WTC11 (cell line): ENCODE results near the gene ITGA2B. TPM values are rescaled to one million over a fixed set of nuclear protein-coding genes. Genes with fewer than 3 reads are reported as not detected.

ENCODE experiments used
- ATAC-seq: fragments of 200-7000 bp; cut with Tn5 transposase; 2 replicates; pipeline ENCODE4 v1.10.0; 2021; ENCODE audit warnings: mild to moderate bottlenecking, moderate library complexity
- CTCF ChIA-PET: fragments of 300-600 bp; sonication (Branson Sonifier 250); formaldehyde crosslinking; loops from one replicate; lab custom pipeline; 2021; ENCODE audit warnings: antibody characterized with exemption; lab: Charles Lee
- POLR2A ChIA-PET: fragments of 350-600 bp; sonication (Branson Sonifier 250); formaldehyde crosslinking; loops from one replicate; lab custom pipeline; 2021; ENCODE audit warnings: antibody characterized with exemption; lab: Charles Lee
- DNase-seq: peaks from one replicate; pipeline ENCODE4 v3.0.0; 2021; ENCODE audit warnings: low spot score
- H3K27ac Mint-ChIP-seq: 2 replicates; pipeline ENCODE4 v1.8.0; 2021; ENCODE audit warnings: mixed read lengths
- H3K27me3 Mint-ChIP-seq: 2 replicates; pipeline ENCODE4 v1.8.0; 2021; ENCODE audit warnings: low read depth, mild to moderate bottlenecking, moderate library complexity, mixed read lengths
- H3K36me3 Mint-ChIP-seq: 2 replicates; pipeline ENCODE4 v1.8.0; 2021; ENCODE audit warnings: mixed read lengths
- H3K4me1 Mint-ChIP-seq: 2 replicates; pipeline ENCODE4 v1.8.0; 2022; ENCODE audit warnings: mixed read lengths
- H3K4me3 Mint-ChIP-seq: 2 replicates; pipeline ENCODE4 v1.8.0; 2021; ENCODE audit warnings: mild to moderate bottlenecking, moderate library complexity, mixed read lengths
- H3K9me3 Mint-ChIP-seq: 2 replicates; pipeline ENCODE4 v1.8.0; 2021; ENCODE audit warnings: mixed read lengths
- ATF2 ChIP-seq: sonication (generic); formaldehyde crosslinking; IDR thresholded peaks from 2 replicates; pipeline ENCODE4 v1.8.1; 2022; ENCODE audit warnings: low read depth, missing genetic modification reagents, borderline replicate concordance
- CBFB ChIP-seq: sonication (generic); formaldehyde crosslinking; IDR thresholded peaks from 2 replicates; pipeline ENCODE4 v1.8.1; 2022; ENCODE audit warnings: mild to moderate bottlenecking, low read depth, missing genetic modification reagents
- CREB1 ChIP-seq: sonication (generic); formaldehyde crosslinking; IDR thresholded peaks from 2 replicates; pipeline ENCODE4 v1.8.0; 2023; ENCODE audit warnings: mild to moderate bottlenecking, missing genetic modification reagents
- CREM ChIP-seq: sonication (generic); formaldehyde crosslinking; IDR thresholded peaks from 2 replicates; pipeline ENCODE4 v1.8.1; 2022; ENCODE audit warnings: mild to moderate bottlenecking, missing genetic modification reagents, moderate library complexity
- ESRRA ChIP-seq: sonication (generic); formaldehyde crosslinking; IDR thresholded peaks from 2 replicates; pipeline ENCODE4 v1.8.1; 2022; ENCODE audit warnings: mild to moderate bottlenecking, missing genetic modification reagents, borderline replicate concordance
- ETV6 ChIP-seq: sonication (generic); formaldehyde crosslinking; IDR thresholded peaks from 2 replicates; pipeline ENCODE4 v1.8.1; 2022; ENCODE audit warnings: mild to moderate bottlenecking, missing genetic modification reagents
- FOXJ3 ChIP-seq: sonication (generic); formaldehyde crosslinking; IDR thresholded peaks from 2 replicates; pipeline ENCODE4 v1.9.0; 2021; ENCODE audit warnings: missing genetic modification reagents, mild to moderate bottlenecking, borderline replicate concordance
- HMGA2 ChIP-seq: fragments of 250-450 bp; sonication (Bioruptor Pico); IDR thresholded peaks from 2 replicates; pipeline ENCODE4 v1.4.0; 2021; ENCODE audit warnings: mild to moderate bottlenecking, moderate library complexity
- JUN ChIP-seq: sonication (generic); formaldehyde crosslinking; IDR thresholded peaks from 2 replicates; pipeline ENCODE4 v1.8.0; 2023; ENCODE audit warnings: mild to moderate bottlenecking, missing genetic modification reagents
- NFATC4 ChIP-seq: fragments of 250-450 bp; sonication (Bioruptor Pico); IDR thresholded peaks from 2 replicates; pipeline ENCODE4 v1.9.0; 2021; ENCODE audit warnings: mild to moderate bottlenecking
- NFYB ChIP-seq: sonication (generic); formaldehyde crosslinking; conservative IDR thresholded peaks from 2 replicates; pipeline ENCODE4 v1.8.0; 2022; ENCODE audit warnings: low read depth, missing genetic modification reagents
- PRRX2 ChIP-seq: fragments of 250-450 bp; sonication (Bioruptor Pico); IDR thresholded peaks from 2 replicates; pipeline ENCODE4 v1.8.0; 2021; ENCODE audit warnings: mild to moderate bottlenecking
- STAT6 ChIP-seq: sonication (generic); formaldehyde crosslinking; conservative IDR thresholded peaks from 2 replicates; pipeline ENCODE4 v1.8.1; 2023; ENCODE audit warnings: mild to moderate bottlenecking, low read depth, missing genetic modification reagents, moderate library complexity
- ZNF121 ChIP-seq: sonication (generic); formaldehyde crosslinking; IDR thresholded peaks from 2 replicates; pipeline ENCODE4 v1.8.0; 2023; ENCODE audit warnings: missing genetic modification reagents
- ZNF423 ChIP-seq: fragments of 250-450 bp; sonication (Bioruptor Pico); IDR thresholded peaks from 2 replicates; pipeline ENCODE4 v2.1.2; 2022; ENCODE audit warnings: mild to moderate bottlenecking, moderate library complexity
- ZNF532 ChIP-seq: fragments of 250-450 bp; sonication (Bioruptor Pico); IDR thresholded peaks from 2 replicates; pipeline ENCODE4 v1.9.0; 2021; ENCODE audit warnings: mild to moderate bottlenecking, borderline replicate concordance
- total RNA-seq: library from RNA; stranded (reverse); gene quantifications from 3 replicates; pipeline ENCODE4 v1.2.3, GENCODE V29; 2021
- TF ChIP-seq, protein P1 (sequence below): fragments of 250-450 bp; sonication (Bioruptor Pico); IDR thresholded peaks from 2 replicates; pipeline ENCODE4 v1.9.0; 2021; ENCODE audit warnings: mild to moderate bottlenecking

Gene ITGA2B
- total RNA-seq, 1 experiment from 2014 or later = 21.5 TPM

DNA sequence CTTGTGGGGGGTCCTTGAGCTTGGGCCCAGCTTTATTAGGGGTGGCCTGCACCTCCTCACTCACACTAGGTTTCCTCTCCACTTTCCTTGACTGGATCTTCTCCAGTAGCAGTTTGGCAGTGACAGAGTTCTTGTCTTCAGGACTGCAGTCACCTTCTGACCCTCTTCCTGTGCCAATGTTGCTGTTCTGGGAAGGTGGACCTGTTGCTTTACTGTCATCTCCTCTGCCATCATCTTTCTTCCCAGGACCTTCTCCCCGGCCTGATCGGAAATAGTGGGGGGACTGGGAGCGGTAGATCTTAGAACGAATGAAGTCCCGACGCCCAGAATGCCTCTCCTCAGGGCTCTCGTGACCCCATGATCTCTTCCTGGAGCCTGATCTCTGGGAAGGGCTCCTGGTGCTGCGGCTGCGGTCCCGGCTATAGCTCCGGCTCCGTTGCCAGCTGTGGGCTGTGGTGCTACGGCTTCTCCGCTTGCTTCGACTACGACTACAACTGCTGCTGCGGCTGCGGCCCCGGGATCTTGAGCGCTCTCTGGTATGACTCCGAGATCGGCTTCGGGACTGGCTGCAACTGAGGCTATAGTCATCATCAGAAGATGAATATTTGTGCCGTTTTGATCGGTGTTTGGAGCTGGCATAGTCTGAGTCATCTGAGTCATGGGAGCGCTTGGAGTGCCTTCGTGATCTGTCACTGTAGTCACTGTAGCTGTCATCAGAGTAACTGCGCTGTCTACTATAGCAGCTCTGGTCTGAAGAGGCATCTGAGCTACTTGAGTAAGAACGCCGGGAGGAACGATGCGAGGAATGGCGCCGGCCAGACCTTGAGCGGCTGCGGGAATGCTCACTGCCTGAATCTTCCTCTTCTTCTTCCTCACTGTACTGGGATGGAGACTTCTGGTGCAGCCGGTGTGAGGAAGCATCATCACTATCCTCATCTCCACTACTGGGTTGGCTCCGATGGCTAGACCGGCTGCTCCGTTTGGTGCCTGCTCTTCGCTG is 9.5 kb upstream of the ITGA2B start (continued):
- TF ChIP-seq ZNF532 (CRISPR knock-in tag) (no peak), ZNF121 (CRISPR knock-in tag) (no peak), PRRX2 (CRISPR knock-in tag) (no peak)

DNA sequence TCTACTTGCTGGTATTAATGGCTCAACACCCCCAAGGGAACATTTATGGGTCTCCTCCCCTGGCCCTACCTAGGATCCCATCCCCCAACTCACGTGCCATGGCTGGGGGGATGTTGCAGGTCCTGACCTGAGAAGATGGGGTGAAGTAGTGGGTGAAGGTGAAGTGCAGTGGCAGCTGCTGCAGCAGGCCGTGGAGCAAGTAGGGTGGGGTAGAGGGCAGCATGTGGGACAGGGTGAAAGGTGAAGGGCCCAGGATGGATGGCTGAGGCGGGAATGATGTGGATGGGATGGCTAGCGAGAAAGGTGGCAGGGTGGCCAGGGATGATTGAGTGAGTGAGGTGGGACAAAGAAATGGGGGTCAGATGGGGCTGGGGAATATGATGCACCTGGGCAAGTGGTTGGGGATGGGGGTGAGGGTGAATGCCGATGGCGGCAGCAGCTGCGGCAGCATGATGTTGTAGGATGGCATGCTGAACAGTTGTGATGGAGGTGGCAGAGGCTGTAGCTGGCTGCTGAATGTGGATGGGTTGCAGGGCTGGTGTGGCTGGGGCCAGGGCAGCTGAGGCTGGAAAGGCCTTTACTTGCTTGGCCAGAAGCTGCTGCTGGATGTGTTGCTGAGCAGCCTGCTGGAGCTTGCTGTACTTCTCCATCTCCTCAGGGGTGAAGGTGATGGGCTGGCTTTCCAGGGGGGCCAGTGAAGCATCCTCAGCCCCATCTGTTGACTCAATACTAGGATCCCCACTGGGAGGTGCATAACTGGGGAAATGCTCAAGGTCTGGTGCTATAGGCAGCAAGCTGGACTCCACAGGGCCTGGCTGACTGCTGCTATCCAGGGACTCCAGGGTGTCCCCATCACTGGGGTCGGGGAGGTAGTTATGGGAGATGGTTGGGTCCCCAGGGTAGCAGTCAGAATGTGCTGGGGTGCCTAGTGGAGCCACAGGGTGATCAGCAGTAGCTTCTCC is 8.3 kb upstream of the ITGA2B start:
- ATAC-seq = no peak
- Mint-ChIP-seq H3K27me3 (no peaks in the 10 kb centered on the region; the same call in 1 of the 2 replicates), H3K27ac (no peak overlapping the region), H3K9me3 (no peaks in the 10 kb centered on the region), H3K36me3 (peaks cover 38% of the 10 kb centered on the region), H3K4me3 (no peak overlapping the region), H3K4me1 (peaks cover 10% of the 10 kb centered on the region)
- POLR2A ChIA-PET = no interaction called here
- no peak for TF ChIP-seq CREB1 (CRISPR knock-in tag)
- TF ChIP-seq FOXJ3 = no peak
- TF ChIP-seq STAT6 (CRISPR knock-in tag) = no peak
- TF ChIP-seq HMGA2 = no peak
- TF ChIP-seq ZNF423 = no peak
- no peak for TF ChIP-seq NFATC4 (CRISPR knock-in tag)
- TF ChIP-seq CBFB (CRISPR knock-in tag) = no peak
- TF ChIP-seq CREM (CRISPR knock-in tag) = no peak
- no peak for TF ChIP-seq NFYB (CRISPR knock-in tag)
- no peak for TF ChIP-seq ATF2
- TF ChIP-seq, protein P1, sequence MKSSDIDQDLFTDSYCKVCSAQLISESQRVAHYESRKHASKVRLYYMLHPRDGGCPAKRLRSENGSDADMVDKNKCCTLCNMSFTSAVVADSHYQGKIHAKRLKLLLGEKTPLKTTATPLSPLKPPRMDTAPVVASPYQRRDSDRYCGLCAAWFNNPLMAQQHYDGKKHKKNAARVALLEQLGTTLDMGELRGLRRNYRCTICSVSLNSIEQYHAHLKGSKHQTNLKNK (CRISPR knock-in tag) = no peak
- TF ChIP-seq ETV6 (CRISPR knock-in tag) = no peak
- TF ChIP-seq JUN (CRISPR knock-in tag) = no peak
- no peak for TF ChIP-seq ESRRA
- CTCF ChIA-PET = interaction anchor here (5.0 kb wide), 1 partner anchor 125 kb away, joined by 31 read pairs; no protein-coding TSS in a partner anchor
- DNase-seq = no peak
